ENCODE results near the gene AGMAT. TPM values are rescaled to one million over a fixed set of nuclear protein-coding genes. Genes with fewer than 3 reads are reported as not detected.
A peak's percentile ranks its signal among the peaks of the same experiment; 100 is the strongest.

AGMAT gene
- total RNA-seq, 4 donors from 2014 or later, result 0.85 to 2.6 (median 2.0) TPM

DNA sequence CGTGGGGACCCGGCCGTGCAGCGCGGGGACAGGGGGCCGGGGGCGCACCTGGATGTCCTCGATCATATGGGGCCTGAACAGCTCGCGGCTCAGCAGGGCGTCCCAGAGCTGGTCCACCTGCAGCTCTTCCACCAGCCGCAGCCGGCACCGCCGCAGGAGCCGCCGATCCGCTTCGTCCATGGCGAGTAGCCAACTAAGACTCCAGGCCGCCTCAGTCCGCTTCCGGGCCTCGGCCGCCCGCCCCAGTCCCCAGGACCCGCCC, 60.9 kb downstream of the AGMAT start, which contains the start of gene CASP9:
CASP9 (minus strand) TSS at position 195 of the 262 bp plus-strand sequence; CDS start at position 180, 15 bp downstream.
- in situ Hi-C loops (cut with MboI; ENCODE audit: low sequenced_read_pairs in 4 of 4), result no loop called here
- Histone ChIP-seq H3K27ac (peak within 1 kb of the TSS; percentile 93 to 99 (median 98)), H3K27me3 (no peaks in the 10 kb centered on the region), H3K36me3 (no peaks in the 10 kb centered on the region), H3K4me1 (peaks cover 24 to 32% of the 10 kb centered on the region in 2 donors), H3K4me3 (peak within 1 kb of the TSS; percentile 69 to 99 (median 76)), H3K9me3 (no peaks in the 10 kb centered on the region)
- DNase-seq (no peak), ATAC-seq (no peak)
- intact Hi-C loops (cut with DNase I; ENCODE audit: low total_unique reads), result loop anchor here (1.0 to 10.0 kb wide), 2 partner anchors 79 to 199 kb away; no protein-coding TSS in a partner anchor
- TF ChIP-seq, protein P1, sequence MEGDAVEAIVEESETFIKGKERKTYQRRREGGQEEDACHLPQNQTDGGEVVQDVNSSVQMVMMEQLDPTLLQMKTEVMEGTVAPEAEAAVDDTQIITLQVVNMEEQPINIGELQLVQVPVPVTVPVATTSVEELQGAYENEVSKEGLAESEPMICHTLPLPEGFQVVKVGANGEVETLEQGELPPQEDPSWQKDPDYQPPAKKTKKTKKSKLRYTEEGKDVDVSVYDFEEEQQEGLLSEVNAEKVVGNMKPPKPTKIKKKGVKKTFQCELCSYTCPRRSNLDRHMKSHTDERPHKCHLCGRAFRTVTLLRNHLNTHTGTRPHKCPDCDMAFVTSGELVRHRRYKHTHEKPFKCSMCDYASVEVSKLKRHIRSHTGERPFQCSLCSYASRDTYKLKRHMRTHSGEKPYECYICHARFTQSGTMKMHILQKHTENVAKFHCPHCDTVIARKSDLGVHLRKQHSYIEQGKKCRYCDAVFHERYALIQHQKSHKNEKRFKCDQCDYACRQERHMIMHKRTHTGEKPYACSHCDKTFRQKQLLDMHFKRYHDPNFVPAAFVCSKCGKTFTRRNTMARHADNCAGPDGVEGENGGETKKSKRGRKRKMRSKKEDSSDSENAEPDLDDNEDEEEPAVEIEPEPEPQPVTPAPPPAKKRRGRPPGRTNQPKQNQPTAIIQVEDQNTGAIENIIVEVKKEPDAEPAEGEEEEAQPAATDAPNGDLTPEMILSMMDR (IDR thresholded peaks at IDR 0.05 in 4 of 5, conservative IDR thresholded peaks at IDR 0.05 in 1 of 5), result peak in 1 of 5 experiments; percentile 22
- peak; percentile 35 to 56 for TF ChIP-seq POLR2A (IDR thresholded peaks at IDR 0.05)

DNA sequence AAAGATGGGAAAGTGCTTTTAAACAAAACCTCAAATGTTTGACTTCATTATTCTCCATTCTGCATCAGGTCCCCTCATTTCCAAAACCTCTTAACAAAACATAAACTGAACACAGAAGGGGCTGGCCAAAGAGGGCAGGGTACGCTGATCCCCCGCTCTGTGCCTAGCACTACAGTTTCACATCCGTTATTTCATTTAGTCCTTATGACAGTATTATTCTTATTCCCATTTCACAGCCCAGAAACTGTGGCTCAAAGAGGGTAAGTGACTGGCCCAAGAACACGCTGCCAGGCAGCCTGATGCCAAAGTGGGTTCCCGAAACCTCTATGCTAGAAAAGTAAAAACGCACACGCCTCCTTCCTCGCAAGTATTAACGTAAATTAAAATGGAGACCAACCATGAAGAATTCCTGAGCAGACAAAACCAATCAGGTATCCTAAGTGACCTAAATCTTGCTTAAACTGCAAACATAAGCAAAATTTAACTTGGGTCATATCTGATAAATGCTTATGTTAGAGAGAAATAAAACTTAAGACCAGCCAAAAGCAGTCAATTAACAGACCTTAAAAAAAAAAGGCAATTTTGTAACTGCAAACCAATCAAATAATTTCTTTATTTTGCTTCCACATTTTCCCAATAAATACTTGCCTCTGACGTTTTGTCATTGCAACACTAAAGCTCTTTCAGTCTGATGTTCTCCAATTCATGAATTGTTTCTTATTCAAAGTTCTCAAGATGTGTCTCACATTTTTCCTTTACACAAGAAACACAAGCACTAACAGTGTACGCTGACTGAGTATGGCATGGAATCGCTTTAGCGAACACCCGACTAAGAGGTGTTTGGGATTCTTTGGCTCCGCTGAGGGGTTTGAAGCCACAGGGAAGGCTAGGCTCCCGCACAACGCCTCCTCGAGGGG, 61.5 kb downstream of the AGMAT start:
- Histone ChIP-seq H3K36me3 (no peaks in the 10 kb centered on the region), H3K27me3 (no peaks in the 10 kb centered on the region), H3K9me3 (no peaks in the 10 kb centered on the region), H3K4me1 (peaks cover 24 to 29% of the 10 kb centered on the region in 2 donors), H3K4me3 (peak overlapping the region; percentile 69 to 99 (median 76)), H3K27ac (peak overlapping the region; percentile 93 to 99 (median 98))
- in situ Hi-C loops (cut with MboI; ENCODE audit: low sequenced_read_pairs in 4 of 4) (no loop called here), intact Hi-C loops (cut with DNase I; ENCODE audit: low total_unique reads) (loop anchor here (1.0 to 10.0 kb wide), 2 partner anchors 80 to 199 kb away; no protein-coding TSS in a partner anchor)
- no peak for TF ChIP-seq POLR2A (IDR thresholded peaks at IDR 0.05)
- TF ChIP-seq, protein P1 (IDR thresholded peaks at IDR 0.05 in 4 of 5, conservative IDR thresholded peaks at IDR 0.05 in 1 of 5), result no peak
- ATAC-seq (peak in 1 of 2 donors; percentile 0), DNase-seq (no peak)

DNA sequence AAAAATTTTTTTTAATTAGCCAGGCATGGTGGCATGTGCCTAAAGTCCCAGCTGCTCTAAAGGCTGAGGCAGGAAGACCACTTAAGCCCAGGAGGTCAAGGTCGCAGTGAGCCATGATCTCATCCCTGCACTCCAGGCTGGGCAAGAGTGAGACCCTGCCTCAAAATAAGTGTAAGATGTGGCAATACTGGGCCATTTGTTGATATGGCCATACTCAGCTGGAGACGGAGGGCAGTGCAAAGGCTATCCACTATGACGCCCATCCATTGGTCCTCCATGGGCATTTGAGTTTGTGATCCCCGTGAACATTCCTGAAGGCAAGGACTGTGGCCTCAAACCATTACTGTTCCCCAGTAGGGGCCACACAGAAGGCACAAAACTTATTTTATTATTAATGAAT, 62.3 kb downstream of the AGMAT start:
- Histone ChIP-seq H3K4me1 (peaks cover 21 to 22% of the 10 kb centered on the region in 2 donors), H3K27me3 (no peaks in the 10 kb centered on the region), H3K4me3 (no peak overlapping the region), H3K9me3 (no peaks in the 10 kb centered on the region), H3K27ac (peak overlapping the region in 3 of 4 donors; percentile 93 to 99 (median 99)), H3K36me3 (peaks cover 0 to 3% of the 10 kb centered on the region in 2 donors)
- DNase-seq (no peak), ATAC-seq (no peak)
- intact Hi-C loops (cut with DNase I; ENCODE audit: low total_unique reads), result loop anchor here (10.0 kb wide), 1 partner anchor 198 kb away; no protein-coding TSS in a partner anchor
- TF ChIP-seq POLR2A (IDR thresholded peaks at IDR 0.05), result no peak
- TF ChIP-seq, protein P1 (IDR thresholded peaks at IDR 0.05 in 4 of 5, conservative IDR thresholded peaks at IDR 0.05 in 1 of 5), result no peak
- in situ Hi-C loops (cut with MboI; ENCODE audit: low sequenced_read_pairs in 4 of 4), result no loop called here

Other genes starting within 250 kb of the AGMAT start
- 1 to 10 TPM; 2.9 to 8.1 (median 5.3) TPM for gene EFHD2, start 175.2 kb downstream of the AGMAT start, total RNA-seq
- 10 to 100 TPM in 1 of 4 donors, not detected in 3; 67.3 TPM for gene CTRC, start 146.6 kb downstream of the AGMAT start, total RNA-seq
- not detected for gene CELA2A, start 128.3 kb downstream of the AGMAT start, total RNA-seq
- gene CELA2B, start 108.9 kb downstream of the AGMAT start, total RNA-seq, result not detected
- 1 to 10 TPM; 5.2 to 9.6 (median 8.0) TPM for gene CASP9, start 60.8 kb downstream of the AGMAT start, total RNA-seq
- gene DNAJC16, start 58.2 kb downstream of the AGMAT start, total RNA-seq, result 10 to 100 TPM; 20.0 to 43.1 (median 22.6) TPM
- gene DDI2, start 32.4 kb upstream of the AGMAT start, total RNA-seq, result 10 to 100 TPM; 19.0 to 86.7 (median 34.2) TPM
- gene PLEKHM2, start 99.3 kb upstream of the AGMAT start, total RNA-seq, result 100 to 1,000 TPM in 3 of 4 donors, 10 to 100 TPM in 1; 86.7 to 170 (median 144) TPM
- 10 to 100 TPM in 3 of 4 donors, 1 to 10 TPM in 1; 7.8 to 17.2 (median 13.8) TPM for gene SLC25A34, start 151.2 kb upstream of the AGMAT start, total RNA-seq
- under 1 TPM in 1 of 4 donors, not detected in 3; 0.33 TPM for gene TMEM82, start 157.4 kb upstream of the AGMAT start, total RNA-seq
- 1 to 10 TPM; 1.4 to 3.9 (median 3.8) TPM for gene FBLIM1, start 173.7 kb upstream of the AGMAT start, total RNA-seq
- gene UQCRHL, start 222.6 kb upstream of the AGMAT start, total RNA-seq, result 1 to 10 TPM; 1.2 to 2.4 (median 1.2) TPM